HL-60 (cell line): ENCODE measurements around the gene IQGAP3.
A peak's percentile ranks its signal among the peaks of the same experiment; 100 is the strongest.

Source experiments
- DNase-seq, 2 experiments: peaks; one replicate each; pipeline ENCODE4 v3.0.0-alpha.2; 2010 to 2020; ENCODE audit warnings: low read depth in 1 of 2, low spot score in 1 of 2
- H3K27ac ChIP-seq: fragments of 250-450 bp; sonication (Bioruptor Pico); replicated peaks from 2 replicates; pipeline ENCODE4 v1.5.1; 2020; ENCODE audit warnings: mild to moderate bottlenecking, moderate library complexity
- H3K27me3 ChIP-seq: fragments of 250-450 bp; sonication (Bioruptor Pico); 2 replicates; pipeline ENCODE4 v1.5.1; 2021; ENCODE audit warnings: mild to moderate bottlenecking, moderate library complexity; ENCODE audit not compliant: insufficient read depth, poor library complexity, severe bottlenecking
- H3K4me3 ChIP-seq: replicated peaks from 2 replicates; pipeline ENCODE4 v1.5.1; 2011; ENCODE audit warnings: mild to moderate bottlenecking, control low read depth, low read length; ENCODE audit not compliant: insufficient read depth
- GABPA ChIP-seq: IDR thresholded peaks from 2 replicates; pipeline ENCODE4 v1.6.1; 2012; ENCODE audit warnings: low read depth
- POLR2AphosphoS5 ChIP-seq: IDR thresholded peaks from 2 replicates; pipeline ENCODE4 v1.6.1; 2012; ENCODE audit warnings: low read depth
- SPI1 ChIP-seq: IDR thresholded peaks from 2 replicates; pipeline ENCODE4 v1.6.1; 2012; ENCODE audit warnings: low read depth, mild to moderate bottlenecking, borderline replicate concordance
- TF ChIP-seq, protein P1 (sequence below): IDR thresholded peaks from one replicate; pipeline ENCODE4 v1.5.1; 2011; ENCODE audit warnings: low read length, control low read depth, inconsistent platforms; ENCODE audit not compliant: insufficient read depth
- TF ChIP-seq, protein P2 (sequence below): IDR thresholded peaks from 2 replicates; pipeline ENCODE4 v1.6.1; 2012; ENCODE audit warnings: low read depth; ENCODE audit not compliant: insufficient replicate concordance

Gene IQGAP3

DNA sequence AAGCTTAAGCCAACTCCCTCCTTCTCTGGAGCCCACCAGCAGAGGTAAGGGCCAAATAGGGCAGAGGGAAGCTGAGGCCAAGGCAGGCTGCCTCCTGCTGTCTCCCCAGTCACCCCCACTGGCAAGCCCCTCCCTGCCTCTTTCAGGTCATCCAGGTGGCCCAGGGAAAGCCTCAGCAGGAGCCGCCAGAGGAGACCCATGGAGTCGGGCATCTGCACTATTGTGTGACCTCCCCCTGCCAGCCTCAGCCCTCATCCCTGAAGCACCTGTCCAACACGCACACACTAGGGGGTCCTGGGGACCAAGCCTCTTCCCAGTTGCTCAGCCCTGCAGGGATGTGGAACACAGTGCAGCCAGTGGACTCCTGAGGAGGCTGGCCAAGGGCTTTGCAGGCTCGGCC lies 14.0 kb upstream of the IQGAP3 start:
- DNase-seq, result no peak
- H3K4me3 ChIP-seq, result no peak overlapping the region
- TF ChIP-seq SPI1 (no peak), GABPA (no peak)
- TF ChIP-seq, protein P1, sequence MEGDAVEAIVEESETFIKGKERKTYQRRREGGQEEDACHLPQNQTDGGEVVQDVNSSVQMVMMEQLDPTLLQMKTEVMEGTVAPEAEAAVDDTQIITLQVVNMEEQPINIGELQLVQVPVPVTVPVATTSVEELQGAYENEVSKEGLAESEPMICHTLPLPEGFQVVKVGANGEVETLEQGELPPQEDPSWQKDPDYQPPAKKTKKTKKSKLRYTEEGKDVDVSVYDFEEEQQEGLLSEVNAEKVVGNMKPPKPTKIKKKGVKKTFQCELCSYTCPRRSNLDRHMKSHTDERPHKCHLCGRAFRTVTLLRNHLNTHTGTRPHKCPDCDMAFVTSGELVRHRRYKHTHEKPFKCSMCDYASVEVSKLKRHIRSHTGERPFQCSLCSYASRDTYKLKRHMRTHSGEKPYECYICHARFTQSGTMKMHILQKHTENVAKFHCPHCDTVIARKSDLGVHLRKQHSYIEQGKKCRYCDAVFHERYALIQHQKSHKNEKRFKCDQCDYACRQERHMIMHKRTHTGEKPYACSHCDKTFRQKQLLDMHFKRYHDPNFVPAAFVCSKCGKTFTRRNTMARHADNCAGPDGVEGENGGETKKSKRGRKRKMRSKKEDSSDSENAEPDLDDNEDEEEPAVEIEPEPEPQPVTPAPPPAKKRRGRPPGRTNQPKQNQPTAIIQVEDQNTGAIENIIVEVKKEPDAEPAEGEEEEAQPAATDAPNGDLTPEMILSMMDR, result no peak
- TF ChIP-seq, protein P2, sequence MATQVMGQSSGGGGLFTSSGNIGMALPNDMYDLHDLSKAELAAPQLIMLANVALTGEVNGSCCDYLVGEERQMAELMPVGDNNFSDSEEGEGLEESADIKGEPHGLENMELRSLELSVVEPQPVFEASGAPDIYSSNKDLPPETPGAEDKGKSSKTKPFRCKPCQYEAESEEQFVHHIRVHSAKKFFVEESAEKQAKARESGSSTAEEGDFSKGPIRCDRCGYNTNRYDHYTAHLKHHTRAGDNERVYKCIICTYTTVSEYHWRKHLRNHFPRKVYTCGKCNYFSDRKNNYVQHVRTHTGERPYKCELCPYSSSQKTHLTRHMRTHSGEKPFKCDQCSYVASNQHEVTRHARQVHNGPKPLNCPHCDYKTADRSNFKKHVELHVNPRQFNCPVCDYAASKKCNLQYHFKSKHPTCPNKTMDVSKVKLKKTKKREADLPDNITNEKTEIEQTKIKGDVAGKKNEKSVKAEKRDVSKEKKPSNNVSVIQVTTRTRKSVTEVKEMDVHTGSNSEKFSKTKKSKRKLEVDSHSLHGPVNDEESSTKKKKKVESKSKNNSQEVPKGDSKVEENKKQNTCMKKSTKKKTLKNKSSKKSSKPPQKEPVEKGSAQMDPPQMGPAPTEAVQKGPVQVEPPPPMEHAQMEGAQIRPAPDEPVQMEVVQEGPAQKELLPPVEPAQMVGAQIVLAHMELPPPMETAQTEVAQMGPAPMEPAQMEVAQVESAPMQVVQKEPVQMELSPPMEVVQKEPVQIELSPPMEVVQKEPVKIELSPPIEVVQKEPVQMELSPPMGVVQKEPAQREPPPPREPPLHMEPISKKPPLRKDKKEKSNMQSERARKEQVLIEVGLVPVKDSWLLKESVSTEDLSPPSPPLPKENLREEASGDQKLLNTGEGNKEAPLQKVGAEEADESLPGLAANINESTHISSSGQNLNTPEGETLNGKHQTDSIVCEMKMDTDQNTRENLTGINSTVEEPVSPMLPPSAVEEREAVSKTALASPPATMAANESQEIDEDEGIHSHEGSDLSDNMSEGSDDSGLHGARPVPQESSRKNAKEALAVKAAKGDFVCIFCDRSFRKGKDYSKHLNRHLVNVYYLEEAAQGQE, result no peak
- H3K27ac ChIP-seq, result no peak overlapping the region
- no peaks in the 10 kb centered on the region for H3K27me3 ChIP-seq

DNA sequence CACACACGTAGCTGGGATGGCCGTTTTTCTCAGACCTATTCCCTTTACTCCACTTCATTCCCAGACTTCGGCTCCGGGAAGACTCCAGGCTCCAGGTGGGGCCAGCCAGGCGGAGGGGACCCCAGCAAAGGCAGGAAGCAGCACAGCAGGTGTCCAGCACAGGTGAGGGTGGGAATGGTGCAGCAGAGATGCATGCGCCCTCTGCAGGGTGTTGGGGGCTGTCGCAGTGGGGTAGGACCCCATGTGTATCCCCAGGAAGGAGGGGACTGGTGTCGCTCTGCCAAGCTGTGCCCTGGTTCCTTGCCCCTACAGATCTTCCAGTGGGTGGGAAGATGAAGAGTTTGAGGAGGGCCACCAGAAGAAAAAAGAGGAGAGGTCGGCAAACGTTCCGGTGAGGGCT lies 12.4 kb upstream of the IQGAP3 start:
- TF ChIP-seq GABPA (no peak), POLR2AphosphoS5 (no peak), SPI1 (no peak)
- TF ChIP-seq, protein P2, result no peak
- TF ChIP-seq, protein P1, result no peak

DNA sequence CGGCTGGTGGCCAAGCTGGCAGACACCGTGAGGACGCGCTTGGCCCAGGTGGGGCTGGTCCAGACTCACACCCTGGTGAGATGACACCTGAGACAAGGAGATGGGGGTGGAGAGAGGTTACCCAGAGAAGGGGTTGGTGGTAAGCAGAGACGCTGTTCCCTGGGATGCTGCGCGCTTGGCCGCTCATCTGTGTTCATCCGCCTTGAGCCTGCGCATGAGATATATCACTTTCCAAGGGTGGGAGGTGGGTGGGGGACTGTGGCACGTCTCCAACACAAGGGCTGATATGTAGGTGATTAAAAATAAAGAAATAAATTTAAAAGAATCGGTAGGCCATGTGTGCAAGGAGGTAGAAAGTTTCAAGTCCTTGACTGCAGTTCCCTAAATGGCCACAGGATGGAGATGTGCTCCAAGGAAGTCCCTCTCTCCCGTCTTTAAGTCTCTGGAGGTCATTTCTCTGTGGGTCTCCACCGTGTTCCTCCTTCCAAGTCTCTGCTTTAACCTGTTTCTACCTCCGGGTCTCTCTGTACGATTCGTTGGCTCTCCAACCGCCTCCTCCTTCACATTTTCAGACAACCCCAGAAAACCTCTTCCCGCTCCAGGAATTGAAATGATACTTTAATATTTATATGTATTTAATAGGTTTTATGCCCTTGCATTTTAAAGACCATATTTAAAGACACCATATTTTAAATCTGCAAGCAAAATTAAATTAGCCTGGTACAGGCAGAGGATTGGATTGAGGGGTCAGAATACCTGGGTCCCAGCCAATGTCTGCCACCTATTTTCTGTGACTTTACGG lies 11.7 kb upstream of the IQGAP3 start:
- peak; percentile 77 to 86 for DNase-seq
- no peaks in the 10 kb centered on the region for H3K27me3 ChIP-seq
- no peak overlapping the region for H3K27ac ChIP-seq
- H3K4me3 ChIP-seq, result no peak overlapping the region
- TF ChIP-seq, protein P2, result no peak
- TF ChIP-seq, protein P1, result peak; percentile 95
- peak; percentile 66; the same call in 1 of the 2 replicates for TF ChIP-seq SPI1
- TF ChIP-seq GABPA, result no peak
- TF ChIP-seq POLR2AphosphoS5, result no peak

More for the DNA sequence above, 12.4 kb upstream of the IQGAP3 start:
- Histone ChIP-seq H3K27me3 (no peaks in the 10 kb centered on the region), H3K4me3 (no peak overlapping the region), H3K27ac (no peak overlapping the region)
- DNase-seq, result no peak
